Body of pancreas (tissue), 4 donors: ENCODE measurements around the gene THG1L.

Experiments
- CTCF ChIP-seq, 7 experiments: fragments of 450-650 bp in 4 of 7; fragments of 200-600 bp in 3 of 7; sonication (generic) in 3 of 7; IDR thresholded peaks; one replicate each; pipeline ENCODE4 v1.5.1; 2016 to 2019; ENCODE audit warnings: antibody characterized with exemption in 7 of 7
- POLR2A ChIP-seq, 3 donors: fragments of 450-650 bp; IDR thresholded peaks; one replicate each; pipeline ENCODE4 v1.6.1; 2016; ENCODE audit warnings: antibody characterized with exemption in 3 of 3, mild to moderate bottlenecking in 2 of 3

GRCh38 chr5:157687198-157687554 is 44.0 kb upstream of the THG1L start:
- TF ChIP-seq CTCF (IDR thresholded peaks at IDR 0.05) (no peak), POLR2A (IDR thresholded peaks at IDR 0.05) (no peak)
